ENCODE measurements around the gene SDHB.
"Not testable (repeated sequence)": the region's sequence is repeated elsewhere in the genome, so short reads cannot be mapped to it uniquely, and the experiment has no call there.

The SDHB gene

GRCh38 chr1:17066361-17067068 is 12.7 kb upstream of the SDHB start:
- no peaks in the 10 kb centered on the region for H3K36me3 Mint-ChIP-seq (ENCODE audit: low read depth)
- no peak overlapping the region for H3K27ac Mint-ChIP-seq
- peaks cover 18% of the 10 kb centered on the region for H3K27me3 Mint-ChIP-seq (ENCODE audit: low read depth, poor library complexity)
- H3K9me3 Mint-ChIP-seq, result peaks cover 23% of the 10 kb centered on the region
- no peak for TF ChIP-seq CTCF (IDR thresholded peaks at IDR 0.05)
- no peak overlapping the region for H3K4me3 Mint-ChIP-seq
- no peak for DNase-seq
- H3K4me1 Mint-ChIP-seq, result peaks cover 12% of the 10 kb centered on the region

- DNase-seq, result no peak
- no peak overlapping the region for H3K27ac Mint-ChIP-seq
- peaks cover 15% of the 10 kb centered on the region for H3K4me1 Mint-ChIP-seq
- no peaks in the 10 kb centered on the region for H3K36me3 Mint-ChIP-seq (ENCODE audit: low read depth)
- H3K27me3 Mint-ChIP-seq (ENCODE audit: low read depth, poor library complexity), result peaks cover 18% of the 10 kb centered on the region
- no peak overlapping the region for H3K4me3 Mint-ChIP-seq
- no peak for TF ChIP-seq CTCF (IDR thresholded peaks at IDR 0.05)
- H3K9me3 Mint-ChIP-seq, result peaks cover 23% of the 10 kb centered on the region
Observed at GRCh38 chr1:17065666-17066065, 11.8 kb upstream of the SDHB start.

GRCh38 chr1:17062751-17063150 is 8.9 kb upstream of the SDHB start:
- H3K27ac Mint-ChIP-seq; H3K36me3 Mint-ChIP-seq (ENCODE audit: low read depth); H3K4me3 Mint-ChIP-seq: not testable (repeated sequence)
- Mint-ChIP-seq H3K4me1 (peaks cover 28% of the 10 kb centered on the region), H3K27me3 (ENCODE audit: low read depth, poor library complexity) (peaks cover 29% of the 10 kb centered on the region), H3K9me3 (peaks cover 23% of the 10 kb centered on the region)
- DNase-seq, result peak; percentile 24

- H3K9me3 Mint-ChIP-seq, result peaks cover 23% of the 10 kb centered on the region
- peaks cover 27% of the 10 kb centered on the region for H3K4me1 Mint-ChIP-seq
- no peak overlapping the region for H3K27ac Mint-ChIP-seq
- no peak for TF ChIP-seq CTCF (IDR thresholded peaks at IDR 0.05)
- no peaks in the 10 kb centered on the region for H3K36me3 Mint-ChIP-seq (ENCODE audit: low read depth)
- H3K4me3 Mint-ChIP-seq, result no peak overlapping the region
- peaks cover 38% of the 10 kb centered on the region for H3K27me3 Mint-ChIP-seq (ENCODE audit: low read depth, poor library complexity)
- DNase-seq, result no peak
Observed at GRCh38 chr1:17061892-17062291, 8.1 kb upstream of the SDHB start.

GRCh38 chr1:17061486-17061885 is 7.7 kb upstream of the SDHB start:
- H3K4me3 Mint-ChIP-seq, result no peak overlapping the region
- H3K27ac Mint-ChIP-seq, result no peak overlapping the region
- TF ChIP-seq CTCF (IDR thresholded peaks at IDR 0.05), result no peak
- peaks cover 41% of the 10 kb centered on the region for H3K27me3 Mint-ChIP-seq (ENCODE audit: low read depth, poor library complexity)
- H3K4me1 Mint-ChIP-seq, result peaks cover 29% of the 10 kb centered on the region
- peaks cover 19% of the 10 kb centered on the region for H3K9me3 Mint-ChIP-seq
- H3K36me3 Mint-ChIP-seq (ENCODE audit: low read depth), result no peaks in the 10 kb centered on the region
- DNase-seq, result no peak

- no peak overlapping the region for H3K27ac Mint-ChIP-seq
- H3K36me3 Mint-ChIP-seq (ENCODE audit: low read depth), result no peaks in the 10 kb centered on the region
- TF ChIP-seq CTCF (IDR thresholded peaks at IDR 0.05), result no peak
- H3K9me3 Mint-ChIP-seq, result peaks cover 12% of the 10 kb centered on the region
- no peak overlapping the region for H3K4me3 Mint-ChIP-seq
- H3K27me3 Mint-ChIP-seq (ENCODE audit: low read depth, poor library complexity), result peaks cover 42% of the 10 kb centered on the region
- H3K4me1 Mint-ChIP-seq, result peaks cover 35% of the 10 kb centered on the region
- no peak for DNase-seq
Observed at GRCh38 chr1:17060306-17060749, 6.5 kb upstream of the SDHB start.

All from nephron progenitor cell (in vitro differentiated cells).